NK-92 treated with Interleukin-12 subunit alpha and Interleukin-12 subunit beta, amount 100 ng/mL, for 24 hours (cell line): ENCODE measurements around the gene CEP57.
"Not testable (repeated sequence)": the region's sequence is repeated elsewhere in the genome, so short reads cannot be mapped to it uniquely, and the experiment has no call there.

Source experiments
- DNase-seq: peaks from one replicate; lab custom pipeline; 2025; lab: John Stamatoyannopoulos, UW

Gene CEP57

GRCh38 chr11:95860024-95860423 lies 69.7 kb downstream of the CEP57 start:
- DNase-seq = not testable (repeated sequence)

DNA sequence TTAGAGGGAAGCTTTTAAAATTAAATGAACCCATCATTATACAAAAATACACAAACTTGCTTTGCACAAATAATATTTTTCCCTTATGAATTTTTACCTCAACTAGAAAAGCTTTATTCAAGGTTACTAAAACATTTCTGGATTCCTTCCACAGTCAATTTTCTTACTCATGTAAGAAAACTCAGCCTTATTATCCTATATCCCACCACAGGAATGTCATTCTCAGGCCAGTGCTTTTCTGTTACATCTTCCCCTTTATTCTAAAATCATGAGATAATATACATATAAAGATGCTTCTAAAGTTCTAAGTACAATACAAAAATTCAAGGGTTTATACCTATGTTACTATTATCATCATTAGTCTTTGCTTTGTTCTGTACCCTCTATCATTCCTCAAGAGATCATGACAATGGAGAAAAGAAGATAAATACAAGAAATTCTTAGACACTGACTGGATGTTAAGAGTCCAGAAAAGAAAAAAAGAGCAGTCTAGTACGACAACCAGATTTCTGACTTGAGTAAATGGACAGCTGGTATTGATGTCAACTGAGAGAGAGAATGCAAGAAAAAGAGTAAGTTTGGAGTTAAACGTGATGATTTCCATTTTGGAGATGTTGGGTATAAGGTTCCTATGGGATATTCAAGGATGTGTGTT lies 73.3 kb downstream of the CEP57 start:
- DNase-seq = no peak

DNA sequence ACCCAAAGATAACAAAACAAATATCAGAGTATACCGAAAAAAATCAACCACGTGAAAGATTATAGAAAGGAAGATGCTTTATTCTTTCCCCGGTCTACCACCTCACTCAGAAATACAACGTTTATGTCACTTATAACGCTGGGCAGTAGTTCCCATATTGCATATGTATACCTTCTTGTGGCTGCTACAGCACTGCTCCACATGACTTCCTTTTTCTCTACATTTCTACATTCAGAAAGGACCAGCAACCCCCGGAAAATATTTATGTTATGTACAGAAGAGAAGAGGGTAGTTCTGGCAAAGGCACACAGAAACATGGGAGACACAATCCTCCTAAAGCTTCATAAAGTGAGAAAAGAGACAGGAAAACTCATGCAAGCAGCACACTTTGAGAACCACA lies 76.8 kb downstream of the CEP57 start:
- no peak for DNase-seq

DNA sequence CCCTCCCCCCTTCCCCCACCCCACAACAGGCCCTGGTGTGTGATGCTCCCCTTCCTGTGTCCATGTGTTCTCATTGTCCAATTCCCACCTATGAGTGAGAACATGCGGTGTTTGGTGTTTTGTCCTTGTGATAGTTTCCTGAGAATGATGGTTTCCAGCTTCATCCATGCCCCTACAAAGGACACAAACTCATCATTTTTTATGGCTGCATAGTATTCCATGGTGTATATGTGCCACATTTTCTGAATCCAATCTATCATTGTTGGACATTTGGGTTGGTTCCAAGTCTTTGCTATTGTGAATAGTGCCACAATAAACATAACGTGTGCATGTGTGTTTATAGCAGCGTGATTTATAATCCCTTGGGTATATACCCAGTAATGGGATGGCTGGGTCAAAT lies 80.6 kb downstream of the CEP57 start:
- not testable (repeated sequence) for DNase-seq

GRCh38 chr11:95877291-95877690 lies 87.0 kb downstream of the CEP57 start:
- DNase-seq = no peak
